ENCODE data around the gene BCAR3.

Gene BCAR3

GRCh38 chr1:93614541-93614940 is 67.1 kb downstream of the BCAR3 start:
- no peak for DNase-seq

DNA sequence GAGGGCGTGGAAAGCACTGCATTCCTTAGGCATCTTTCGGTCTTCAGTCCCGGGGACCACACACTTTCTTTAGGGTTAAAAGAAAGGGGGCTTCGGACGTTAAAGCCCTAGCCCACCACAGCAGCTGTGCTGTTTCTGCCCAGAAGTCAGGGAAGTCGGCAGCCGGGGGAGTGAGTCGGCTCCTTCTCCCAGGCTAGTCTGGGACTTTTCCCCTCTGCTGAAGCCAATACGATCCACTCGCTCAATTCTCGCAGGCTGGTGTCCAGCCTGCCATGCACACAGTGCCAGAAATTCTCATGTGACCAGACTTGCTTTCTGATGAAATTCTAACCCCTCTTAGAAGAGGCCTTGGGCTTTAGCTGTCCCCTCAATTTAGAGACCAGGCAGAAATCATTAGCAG is 67.7 kb downstream of the BCAR3 start:
- DNase-seq: no peak

DNA sequence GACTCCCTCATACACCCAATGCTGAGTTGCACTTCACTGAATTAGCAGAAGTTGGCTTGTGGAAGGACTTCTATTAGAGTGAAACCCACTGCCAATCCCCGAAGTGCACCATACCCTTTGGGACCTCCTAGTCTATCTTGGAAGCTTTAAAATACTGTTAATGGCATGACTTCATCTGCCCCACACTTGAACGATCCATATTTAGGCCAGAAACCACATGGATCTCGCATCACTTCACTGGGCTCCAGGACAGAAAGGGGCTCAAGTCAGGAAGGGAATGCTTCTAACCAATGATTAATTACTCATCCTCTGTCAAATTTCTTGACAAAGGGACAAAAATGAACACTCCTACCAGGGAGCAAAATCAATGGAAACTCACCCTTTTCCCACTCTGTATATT is 69.1 kb downstream of the BCAR3 start:
- DNase-seq: no peak

- no peak for DNase-seq
Observed at GRCh38 chr1:93611668-93612067, 70.0 kb downstream of the BCAR3 start.

DNA sequence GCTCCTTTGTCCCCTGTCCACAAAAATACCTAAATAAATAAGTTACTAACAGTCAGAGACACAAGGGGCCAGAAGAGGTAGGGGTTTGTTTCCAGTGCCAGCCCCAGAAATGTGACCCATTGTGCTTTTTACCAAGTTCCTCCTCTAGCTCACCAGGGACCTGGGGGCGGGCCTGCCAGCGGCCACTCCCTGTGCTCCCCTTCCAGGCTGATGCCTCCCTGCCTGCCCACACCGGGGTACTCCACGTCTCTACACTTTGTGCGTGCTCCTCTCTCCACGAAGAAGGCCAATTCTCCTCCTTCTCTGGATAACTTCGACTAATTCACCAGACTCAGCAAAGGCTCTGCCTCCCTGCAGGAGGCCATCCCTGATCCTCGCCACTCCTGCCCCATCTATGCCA is 72.1 kb downstream of the BCAR3 start:
- DNase-seq: no peak

DNA sequence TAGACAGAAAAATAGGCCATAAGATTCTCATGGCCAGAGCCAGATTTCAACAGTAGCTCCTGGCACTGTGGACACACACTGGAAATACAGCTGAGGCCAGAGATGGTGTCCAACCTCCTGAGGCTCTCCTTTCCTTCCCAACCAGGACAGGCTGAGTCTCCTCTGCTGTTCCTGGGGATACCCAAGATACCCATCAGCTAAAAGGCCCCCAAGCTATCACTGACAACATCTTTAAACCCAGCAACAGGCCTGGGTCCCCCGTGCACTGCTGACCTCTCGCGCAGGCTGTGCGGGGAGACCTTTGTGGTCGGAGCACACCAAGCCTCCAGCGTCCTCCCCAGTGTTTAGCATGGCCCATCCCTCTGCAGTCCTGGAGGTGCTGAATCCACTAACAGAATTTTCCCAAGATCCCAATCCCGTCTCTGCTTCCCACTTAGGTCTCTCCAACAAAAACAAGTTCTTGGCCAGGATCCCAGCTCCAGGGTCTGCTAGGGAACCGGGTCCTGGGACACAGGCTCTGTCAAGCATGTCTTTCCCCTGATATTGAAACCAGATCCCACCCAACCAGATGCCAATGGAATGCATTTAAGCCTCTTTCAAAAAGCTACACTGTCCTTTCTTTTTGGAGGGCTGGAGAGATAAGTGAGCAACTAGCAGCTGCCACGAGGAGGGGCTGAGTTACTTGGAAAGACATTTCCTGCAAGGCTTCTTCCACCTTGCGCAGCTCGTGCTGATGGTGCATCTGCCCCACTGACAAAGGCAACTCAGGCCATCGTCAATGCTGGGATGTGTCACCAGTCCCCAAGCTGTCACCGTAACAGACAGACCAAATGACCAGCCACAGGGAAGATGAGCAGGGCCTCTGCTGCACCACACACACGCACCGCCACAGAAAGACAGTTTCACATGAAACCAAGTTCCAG is 73.2 kb downstream of the BCAR3 start:
- DNase-seq: no peak

GRCh38 chr1:93607814-93608186 is 73.8 kb downstream of the BCAR3 start:
- no peak for DNase-seq

- DNase-seq: no peak
Observed at GRCh38 chr1:93605812-93606512, 75.7 kb downstream of the BCAR3 start.

GRCh38 chr1:93605026-93605568 is 76.5 kb downstream of the BCAR3 start:
- no peak for DNase-seq

GRCh38 chr1:93604411-93604810 is 77.2 kb downstream of the BCAR3 start:
- no peak for DNase-seq

DNA sequence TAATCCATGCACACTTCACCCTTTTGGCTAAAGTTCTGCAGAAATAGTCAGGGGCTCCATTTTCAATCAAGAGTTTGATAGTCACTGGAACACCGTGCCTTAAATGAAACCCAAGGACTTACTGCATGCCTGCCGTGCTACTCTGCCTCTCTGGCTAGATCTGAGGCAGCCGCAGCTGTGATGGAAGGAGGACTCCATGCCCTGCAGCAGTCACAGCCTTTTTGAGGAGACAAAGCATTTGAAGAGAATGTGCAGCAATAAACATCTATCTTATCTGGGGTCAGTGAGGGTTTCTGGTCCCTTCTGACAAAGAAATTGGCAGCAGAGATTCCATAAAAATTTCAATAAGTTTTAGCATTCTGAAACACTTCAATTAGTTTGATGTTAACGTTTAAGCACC is 78.0 kb downstream of the BCAR3 start:
- DNase-seq: no peak

GRCh38 chr1:93603106-93603505 is 78.5 kb downstream of the BCAR3 start:
- DNase-seq: no peak

DNA sequence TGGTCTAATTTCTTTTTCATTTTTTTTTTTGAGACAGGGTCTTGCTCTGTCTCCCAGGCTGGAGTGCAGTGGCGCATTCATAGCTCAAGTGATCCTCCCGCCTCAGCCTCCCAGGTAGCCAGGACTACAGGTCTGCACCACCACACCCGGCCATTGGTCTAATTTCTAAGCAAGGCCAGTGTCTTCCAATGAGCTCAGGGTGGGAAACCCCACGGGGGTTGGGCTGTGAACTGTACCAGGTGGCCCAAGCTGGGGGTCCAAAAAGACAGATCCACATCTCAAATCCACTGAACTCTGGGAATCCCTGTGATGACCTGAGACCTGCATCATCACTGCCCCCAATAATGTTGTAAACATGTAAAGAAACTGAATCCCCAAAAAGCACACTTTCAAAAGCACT is 79.5 kb downstream of the BCAR3 start:
- DNase-seq: no peak

GRCh38 chr1:93601686-93602085 is 80.0 kb downstream of the BCAR3 start:
- DNase-seq: no peak

- no peak for DNase-seq
Observed at GRCh38 chr1:93600663-93601062, 81.0 kb downstream of the BCAR3 start.

- DNase-seq: no peak
Observed at GRCh38 chr1:93599479-93599878, 82.2 kb downstream of the BCAR3 start.

GRCh38 chr1:93598861-93599439 is 82.7 kb downstream of the BCAR3 start:
- DNase-seq: no peak

- no peak for DNase-seq
Observed at GRCh38 chr1:93598396-93598795, 83.2 kb downstream of the BCAR3 start.

- no peak for DNase-seq
Observed at GRCh38 chr1:93597709-93598108, 83.9 kb downstream of the BCAR3 start.

DNA sequence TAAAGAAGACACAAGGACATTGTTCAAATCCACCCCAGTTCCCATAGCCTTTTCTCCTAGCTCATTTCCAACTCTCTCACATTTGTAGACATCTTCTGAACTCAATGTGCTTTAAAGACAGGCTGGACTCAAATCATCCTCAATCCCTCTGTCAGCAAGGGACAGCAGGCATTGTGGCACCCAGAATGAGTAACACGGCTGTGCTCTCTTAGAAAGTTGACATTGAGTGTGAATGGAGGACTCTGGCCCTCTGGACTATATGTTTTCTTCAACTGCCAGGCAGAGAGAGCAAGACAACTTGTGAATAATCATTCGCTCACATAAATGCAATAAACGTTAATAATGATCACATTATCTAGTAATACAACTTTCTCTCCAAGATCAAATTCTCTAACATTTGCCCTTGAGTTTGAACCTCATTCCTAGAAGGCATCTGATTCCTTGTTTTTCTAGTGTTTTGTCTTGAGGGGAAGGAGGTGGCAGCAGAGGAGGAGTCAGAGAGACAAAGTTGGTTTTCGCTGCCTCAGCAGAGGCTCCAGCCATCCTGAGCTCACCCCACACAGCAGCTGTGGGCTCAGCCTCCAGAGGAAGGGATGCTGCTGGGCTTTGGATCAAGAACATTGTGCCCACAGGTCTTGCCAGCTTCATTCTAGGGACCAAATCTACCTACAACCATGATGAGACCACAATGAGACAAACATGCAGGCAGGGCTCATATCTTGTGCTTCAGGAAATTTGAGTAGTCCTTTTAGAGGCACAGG is 85.1 kb downstream of the BCAR3 start:
- no peak for DNase-seq

GRCh38 chr1:93595743-93596142 is 85.9 kb downstream of the BCAR3 start:
- no peak for DNase-seq

GRCh38 chr1:93595266-93595665 is 86.4 kb downstream of the BCAR3 start:
- no peak for DNase-seq

DNA sequence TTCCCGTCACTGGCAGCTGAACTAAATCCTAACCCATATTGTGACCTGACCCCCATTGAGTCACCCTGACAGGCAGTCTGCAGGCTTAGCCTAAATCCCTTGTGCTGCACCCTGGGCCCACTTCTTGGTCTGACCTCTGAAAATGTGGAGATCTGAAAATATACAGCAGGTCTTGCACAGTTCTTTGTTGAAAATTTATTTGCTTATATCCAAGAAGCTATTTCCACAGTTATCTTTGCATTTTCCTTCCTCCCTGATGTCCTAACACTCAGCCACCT is 87.1 kb downstream of the BCAR3 start:
- no peak for DNase-seq
